Measurements from ENCODE around the gene LIG4.

Gene LIG4

DNA sequence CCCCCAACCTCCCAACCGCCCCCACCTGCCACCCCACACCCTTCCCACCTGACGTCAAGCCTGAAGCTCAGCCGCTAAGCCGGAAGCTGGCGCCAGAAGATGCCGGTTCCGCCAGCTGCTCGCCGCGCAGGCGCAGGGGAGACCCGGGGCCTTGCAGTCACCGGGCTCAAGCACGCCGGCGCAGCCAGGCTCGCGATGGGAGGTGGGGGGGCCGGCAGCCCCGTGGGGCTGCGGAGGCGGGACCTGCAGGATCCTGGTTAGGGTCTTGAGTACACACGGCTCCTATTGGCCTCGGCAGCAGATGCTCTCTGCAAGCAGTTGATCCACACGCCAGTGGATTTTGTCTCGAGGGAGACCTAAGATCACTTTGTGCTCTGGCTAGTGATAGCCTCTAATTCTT is at the start of gene LIG4:
TSS of gene LIG4 (minus strand) at position 101 of the 400 bp plus-strand sequence. CDS start 4,268 bp downstream, outside the sequence.
- no peak for TF ChIP-seq CTCF (conservative IDR thresholded peaks at IDR 0.05)
- TF ChIP-seq ZFX (IDR thresholded peaks at IDR 0.05): no peak
- H3K27ac ChIP-seq: peak within 1 kb of the TSS; percentile 55

- no peak overlapping the region for H3K27ac ChIP-seq
- no peak for TF ChIP-seq ZFX (IDR thresholded peaks at IDR 0.05)
These were observed 48.5 kb upstream of the LIG4 start for GRCh38 chr13:108263621-108264355.

GRCh38 chr13:108257248-108257647 is 41.9 kb upstream of the LIG4 start:
- TF ChIP-seq ZFX (IDR thresholded peaks at IDR 0.05): no peak
- no peak overlapping the region for H3K27ac ChIP-seq

DNA sequence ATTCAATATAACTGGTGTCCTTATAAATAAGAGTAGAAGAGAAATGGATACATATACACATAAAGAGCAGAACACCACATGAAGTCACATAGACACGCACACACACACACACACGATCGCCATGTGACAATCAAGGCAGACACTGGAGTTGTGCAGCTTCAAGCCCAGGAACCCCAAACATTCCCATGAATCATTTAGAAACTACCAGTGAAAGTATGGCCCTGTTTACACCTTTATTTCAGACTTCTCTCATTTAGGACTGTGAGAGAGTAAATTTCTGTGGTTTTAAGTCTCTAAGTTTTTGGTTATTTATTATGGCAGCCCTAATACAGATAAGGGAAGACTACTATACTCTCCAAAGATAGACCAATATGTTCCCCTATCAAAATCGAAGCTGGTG is 33.8 kb upstream of the LIG4 start:
- no peak overlapping the region for H3K27ac ChIP-seq
- TF ChIP-seq CTCF (conservative IDR thresholded peaks at IDR 0.05): no peak
- TF ChIP-seq ZFX (IDR thresholded peaks at IDR 0.05): no peak

DNA sequence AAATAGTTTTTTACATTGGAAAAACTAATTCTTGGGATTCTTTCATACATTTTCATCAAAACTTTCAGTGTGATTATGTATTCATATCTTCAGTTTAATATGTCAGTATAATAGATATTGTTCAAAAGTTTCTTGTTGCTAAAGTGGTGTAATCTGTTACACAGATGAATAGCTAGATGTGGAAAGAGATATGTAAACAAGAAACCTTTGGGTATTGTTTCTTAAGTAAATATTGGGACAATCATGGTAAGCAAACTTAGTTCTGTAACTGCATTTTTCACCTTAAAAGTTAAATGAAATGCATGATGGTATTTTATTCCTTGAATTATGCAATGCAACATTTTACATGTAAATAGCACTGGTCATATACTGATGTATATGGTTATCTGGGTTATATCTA is 15.0 kb upstream of the LIG4 start:
- no peak overlapping the region for H3K27ac ChIP-seq

GRCh38 chr13:108227651-108228272 is 12.4 kb upstream of the LIG4 start:
- H3K27ac ChIP-seq: no peak overlapping the region
- TF ChIP-seq CTCF (conservative IDR thresholded peaks at IDR 0.05) (peak; percentile 82), ZFX (IDR thresholded peaks at IDR 0.05) (no peak)

More for the DNA sequence above, 15.0 kb upstream of the LIG4 start:
- no peak for TF ChIP-seq CTCF (conservative IDR thresholded peaks at IDR 0.05)

GRCh38 chr13:108226184-108226583 is 10.8 kb upstream of the LIG4 start:
- TF ChIP-seq ZFX (IDR thresholded peaks at IDR 0.05) (no peak), CTCF (conservative IDR thresholded peaks at IDR 0.05) (no peak)
- H3K27ac ChIP-seq: no peak overlapping the region

DNA sequence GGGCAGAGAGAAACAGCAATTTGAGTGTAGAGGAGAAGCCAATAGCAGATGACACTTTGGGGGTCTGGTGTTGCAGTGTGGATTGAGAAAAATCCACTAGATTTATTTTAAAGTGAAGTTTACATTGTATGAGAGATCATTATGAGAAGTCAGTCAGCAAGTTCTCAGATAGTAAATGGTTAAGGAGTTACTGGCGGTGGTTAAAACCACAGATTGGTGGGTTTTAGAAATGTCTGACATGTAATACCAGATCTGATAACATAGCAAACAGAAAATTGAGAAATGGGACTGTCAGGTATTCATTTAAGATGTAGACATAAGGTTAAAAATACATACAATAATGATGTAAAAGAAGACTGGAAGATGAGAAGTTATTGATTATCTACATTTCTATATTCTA is 10.1 kb upstream of the LIG4 start:
- no peak for TF ChIP-seq ZFX (IDR thresholded peaks at IDR 0.05)
- TF ChIP-seq CTCF (conservative IDR thresholded peaks at IDR 0.05): no peak
- no peak overlapping the region for H3K27ac ChIP-seq

Data from C4-2B (cell line).